Ishikawa (cell line): ENCODE results near the gene CLEC5A.

ENCODE experiments used
- CEBPB ChIP-seq: IDR thresholded peaks from 2 replicates; pipeline ENCODE4 v1.6.1; 2012
- CREB1 ChIP-seq: IDR thresholded peaks from 2 replicates; pipeline ENCODE4 v1.6.1; 2012; ENCODE audit warnings: low read depth
- EGR1 ChIP-seq: IDR thresholded peaks from 2 replicates; pipeline ENCODE4 v1.6.1; 2012
- EP300 ChIP-seq: IDR thresholded peaks from 2 replicates; pipeline ENCODE4 v1.6.1; 2012; ENCODE audit warnings: borderline replicate concordance
- FOXM1 ChIP-seq: IDR thresholded peaks from 2 replicates; pipeline ENCODE4 v1.6.1; 2012; ENCODE audit warnings: low read depth, borderline replicate concordance
- NFIC ChIP-seq: IDR thresholded peaks from 2 replicates; pipeline ENCODE4 v1.6.1; 2012
- RAD21 ChIP-seq: IDR thresholded peaks from 2 replicates; pipeline ENCODE4 v1.6.1; 2012; ENCODE audit warnings: low read depth
- TAF1 ChIP-seq: IDR thresholded peaks from 2 replicates; pipeline ENCODE4 v1.6.1; 2012; ENCODE audit warnings: low read depth, mild to moderate bottlenecking
- TCF12 ChIP-seq: IDR thresholded peaks from 2 replicates; pipeline ENCODE4 v1.6.1; 2012; ENCODE audit warnings: low read depth
- TEAD4 ChIP-seq: IDR thresholded peaks from 2 replicates; pipeline ENCODE4 v1.6.1; 2012
- USF1 ChIP-seq: IDR thresholded peaks from 2 replicates; pipeline ENCODE4 v1.6.1; 2012
- YY1 ChIP-seq: IDR thresholded peaks from 2 replicates; pipeline ENCODE4 v1.6.1; 2012; ENCODE audit warnings: low read depth
- ZBTB7A ChIP-seq: IDR thresholded peaks from 2 replicates; pipeline ENCODE4 v1.6.1; 2012; ENCODE audit warnings: low read depth
- TF ChIP-seq, protein P1 (sequence below): IDR thresholded peaks from 2 replicates; pipeline ENCODE4 v1.6.1; 2012
- TF ChIP-seq, protein P2 (sequence below): IDR thresholded peaks from 2 replicates; pipeline ENCODE4 v1.6.1; 2012; ENCODE audit warnings: low read depth, mild to moderate bottlenecking

The CLEC5A gene

DNA sequence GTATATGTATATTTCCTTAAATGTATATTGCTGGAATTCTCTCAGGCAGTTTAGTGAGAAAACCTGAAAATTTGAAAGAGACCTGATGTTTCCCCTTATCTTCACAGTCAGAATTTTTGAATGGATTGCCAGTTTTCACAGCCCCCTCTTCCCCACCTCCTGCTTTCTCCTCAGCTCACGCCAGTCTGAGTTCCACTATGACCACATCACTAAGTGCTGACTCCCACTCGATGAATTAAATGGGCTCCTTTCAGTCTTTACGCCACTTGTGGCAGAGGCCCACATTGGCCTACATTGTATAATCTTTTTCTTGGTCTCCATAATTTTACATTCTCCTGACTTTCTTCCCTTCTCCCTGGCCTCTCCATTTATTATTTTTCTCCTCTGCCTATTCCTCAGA lies 3.1 kb upstream of the CLEC5A start:
- TF ChIP-seq TEAD4 (no peak), ZBTB7A (no peak), YY1 (no peak), RAD21 (no peak), USF1 (no peak), EGR1 (no peak), FOXM1 (no peak), NFIC (no peak), CREB1 (no peak)
- TF ChIP-seq, protein P1, sequence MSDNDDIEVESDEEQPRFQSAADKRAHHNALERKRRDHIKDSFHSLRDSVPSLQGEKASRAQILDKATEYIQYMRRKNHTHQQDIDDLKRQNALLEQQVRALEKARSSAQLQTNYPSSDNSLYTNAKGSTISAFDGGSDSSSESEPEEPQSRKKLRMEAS = no peak
- TF ChIP-seq, protein P2, sequence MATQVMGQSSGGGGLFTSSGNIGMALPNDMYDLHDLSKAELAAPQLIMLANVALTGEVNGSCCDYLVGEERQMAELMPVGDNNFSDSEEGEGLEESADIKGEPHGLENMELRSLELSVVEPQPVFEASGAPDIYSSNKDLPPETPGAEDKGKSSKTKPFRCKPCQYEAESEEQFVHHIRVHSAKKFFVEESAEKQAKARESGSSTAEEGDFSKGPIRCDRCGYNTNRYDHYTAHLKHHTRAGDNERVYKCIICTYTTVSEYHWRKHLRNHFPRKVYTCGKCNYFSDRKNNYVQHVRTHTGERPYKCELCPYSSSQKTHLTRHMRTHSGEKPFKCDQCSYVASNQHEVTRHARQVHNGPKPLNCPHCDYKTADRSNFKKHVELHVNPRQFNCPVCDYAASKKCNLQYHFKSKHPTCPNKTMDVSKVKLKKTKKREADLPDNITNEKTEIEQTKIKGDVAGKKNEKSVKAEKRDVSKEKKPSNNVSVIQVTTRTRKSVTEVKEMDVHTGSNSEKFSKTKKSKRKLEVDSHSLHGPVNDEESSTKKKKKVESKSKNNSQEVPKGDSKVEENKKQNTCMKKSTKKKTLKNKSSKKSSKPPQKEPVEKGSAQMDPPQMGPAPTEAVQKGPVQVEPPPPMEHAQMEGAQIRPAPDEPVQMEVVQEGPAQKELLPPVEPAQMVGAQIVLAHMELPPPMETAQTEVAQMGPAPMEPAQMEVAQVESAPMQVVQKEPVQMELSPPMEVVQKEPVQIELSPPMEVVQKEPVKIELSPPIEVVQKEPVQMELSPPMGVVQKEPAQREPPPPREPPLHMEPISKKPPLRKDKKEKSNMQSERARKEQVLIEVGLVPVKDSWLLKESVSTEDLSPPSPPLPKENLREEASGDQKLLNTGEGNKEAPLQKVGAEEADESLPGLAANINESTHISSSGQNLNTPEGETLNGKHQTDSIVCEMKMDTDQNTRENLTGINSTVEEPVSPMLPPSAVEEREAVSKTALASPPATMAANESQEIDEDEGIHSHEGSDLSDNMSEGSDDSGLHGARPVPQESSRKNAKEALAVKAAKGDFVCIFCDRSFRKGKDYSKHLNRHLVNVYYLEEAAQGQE = no peak

GRCh38 chr7:141949451-141949850 lies 2.7 kb upstream of the CLEC5A start:
- TF ChIP-seq TCF12 (no peak), EGR1 (no peak), YY1 (no peak), RAD21 (no peak), TAF1 (no peak), ZBTB7A (no peak), CEBPB (no peak), USF1 (no peak), NFIC (no peak), CREB1 (no peak), TEAD4 (no peak)
- TF ChIP-seq, protein P2 = no peak
- TF ChIP-seq, protein P1 = no peak

- TF ChIP-seq TAF1 (no peak), YY1 (no peak), USF1 (no peak), EP300 (no peak), RAD21 (no peak), FOXM1 (no peak), CEBPB (no peak), CREB1 (no peak), TCF12 (no peak)
- TF ChIP-seq, protein P2 = no peak
- TF ChIP-seq, protein P1 = no peak
Observed at GRCh38 chr7:141949021-141949420, 2.2 kb upstream of the CLEC5A start.

- TF ChIP-seq TCF12 (no peak), TAF1 (no peak), EP300 (no peak)
Observed at GRCh38 chr7:141945356-141945755, 1.4 kb downstream of the CLEC5A start.

GRCh38 chr7:141944811-141945210 lies 2.0 kb downstream of the CLEC5A start:
- TF ChIP-seq, protein P2 = no peak
- TF ChIP-seq ZBTB7A = no peak
- no peak for TF ChIP-seq TCF12
- TF ChIP-seq EGR1 = no peak
- TF ChIP-seq CREB1 = no peak
- TF ChIP-seq CEBPB = no peak
- no peak for TF ChIP-seq YY1
- TF ChIP-seq USF1 = no peak
- no peak for TF ChIP-seq EP300
- TF ChIP-seq NFIC = no peak
- no peak for TF ChIP-seq RAD21
- TF ChIP-seq TAF1 = no peak
- TF ChIP-seq, protein P1 = no peak
- no peak for TF ChIP-seq FOXM1
- TF ChIP-seq TEAD4 = no peak
